Endothelial cell of umbilical vein (primary cell): ENCODE measurements around the gene YY1. TPM values are rescaled to one million over a fixed set of nuclear protein-coding genes. Genes with fewer than 3 reads are reported as not detected.

Experiments
- BruUV-seq: library from RNA; stranded (reverse); fragments of 400-500 nt; replicated peaks from 2 replicates; lab custom pipeline; 2021; lab: Mats Ljungman, UMichigan
- CTCF ChIA-PET: fragments of 300-600, 350-600 bp; sonication (Branson Sonifier 250); formaldehyde crosslinking; loops from one replicate; lab custom pipeline; 2021; ENCODE audit warnings: antibody characterized with exemption, inconsistent platforms; lab: Charles Lee
- POLR2A ChIA-PET: fragments of 300-600, 350-600 bp; sonication (Branson Sonifier 250); formaldehyde crosslinking; loops from one replicate; lab custom pipeline; 2021; ENCODE audit warnings: antibody characterized with exemption, inconsistent platforms; lab: Charles Lee
- DNase-seq: peaks from one replicate; pipeline ENCODE4 v3.0.0-alpha.2; 2011; ENCODE audit warnings: low read depth, low spot score
- FAIRE-seq: peaks from 2 replicates; lab custom pipeline; 2011; peaks lifted over from hg19 to GRCh38; lab: Jason Lieb, UNC
- H2AFZ ChIP-seq: 2 replicates; pipeline ENCODE4 v1.6.0; 2012; ENCODE audit warnings: low read depth, low read length, control low read depth, inconsistent platforms
- H3K27ac ChIP-seq: 2 replicates; pipeline ENCODE4 v1.5.1; 2011; ENCODE audit warnings: low read depth, mild to moderate bottlenecking, control low read depth, low read length, moderate library complexity; ENCODE audit not compliant: insufficient read depth
- H3K27me3 ChIP-seq, 2 experiments: 2 replicates each; pipeline versions ENCODE4 v1.6.0 to v1.6.1; 2011; ENCODE audit warnings: low read length in 2 of 2, mixed read lengths in 1 of 2; ENCODE audit not compliant: control insufficient read depth in 2 of 2, insufficient read depth in 2 of 2
- H3K36me3 ChIP-seq, 2 experiments: 2 replicates in 1 of 2; 3 replicates in 1 of 2; pipeline ENCODE4 v1.5.1; 2011; ENCODE audit warnings: low read length in 2 of 2, mild to moderate bottlenecking in 1 of 2, moderate library complexity in 1 of 2; ENCODE audit not compliant: control insufficient read depth in 2 of 2, insufficient read depth in 2 of 2; ENCODE audit errors: extremely low read depth in 1 of 2
- H3K4me1 ChIP-seq: 3 replicates; pipeline ENCODE4 v1.5.1; 2011; ENCODE audit warnings: mild to moderate bottlenecking, low read length; ENCODE audit not compliant: control insufficient read depth, insufficient read depth; ENCODE audit errors: extremely low read depth
- H3K4me2 ChIP-seq: 2 replicates; pipeline ENCODE4 v1.6.1; 2011; ENCODE audit warnings: low read length, control low read depth, mixed read lengths; ENCODE audit not compliant: insufficient read depth
- H3K4me3 ChIP-seq, 3 experiments: fragments of 200-600 bp in 1 of 3; sonication (generic), shearing (Covaris generic) in 1 of 3; replicated peaks in 1 of 3; 2 replicates each; pipeline ENCODE4 v1.5.1; 2011 to 2016; ENCODE audit warnings: control low read depth in 3 of 3, low read length in 3 of 3, mild to moderate bottlenecking in 2 of 3, inconsistent platforms in 1 of 3, low read depth in 1 of 3, moderate library complexity in 1 of 3; ENCODE audit not compliant: insufficient read depth in 1 of 3
- H3K79me2 ChIP-seq: 2 replicates; pipeline ENCODE4 v1.6.0; 2012; ENCODE audit warnings: low read length, inconsistent platforms; ENCODE audit not compliant: control insufficient read depth, insufficient read depth
- H3K9ac ChIP-seq: replicated peaks from 2 replicates; pipeline ENCODE3; 2011; ENCODE audit warnings: low read length, control low read depth; ENCODE audit not compliant: insufficient read depth; ENCODE audit errors: extremely low read depth
- H3K9me1 ChIP-seq: replicated peaks from 3 replicates; pipeline ENCODE4 v1.6.0; 2011; ENCODE audit warnings: mild to moderate bottlenecking, low read length; ENCODE audit not compliant: control insufficient read depth, insufficient read depth; ENCODE audit errors: extremely low read depth
- H3K9me3 ChIP-seq: replicated peaks from 2 replicates; pipeline ENCODE4 v1.5.1; 2012; ENCODE audit warnings: low read length, inconsistent platforms; ENCODE audit not compliant: control insufficient read depth, insufficient read depth
- H4K20me1 ChIP-seq: replicated peaks from 2 replicates; pipeline ENCODE3; 2011; ENCODE audit warnings: mild to moderate bottlenecking, low read length; ENCODE audit not compliant: control insufficient read depth, insufficient read depth; ENCODE audit errors: extremely low read depth
- CTCF ChIP-seq, 2 donors: IDR thresholded peaks; 1 replicate in 1 of 2; 2 replicates in 1 of 2; pipeline ENCODE4 v1.5.1; 2011; ENCODE audit warnings: low read length in 2 of 2, mild to moderate bottlenecking in 2 of 2, moderate library complexity in 2 of 2, control low read depth in 1 of 2, inconsistent platforms in 1 of 2, low read depth in 1 of 2; ENCODE audit not compliant: insufficient read depth in 1 of 2; ENCODE audit errors: extremely low read depth in 1 of 2
- EZH2 ChIP-seq: IDR thresholded peaks from 2 replicates; pipeline ENCODE4 v1.6.1; 2012; ENCODE audit warnings: borderline replicate concordance, low read depth, mild to moderate bottlenecking, moderate library complexity, low read length, inconsistent platforms; ENCODE audit not compliant: severe bottlenecking
- FOS ChIP-seq: IDR thresholded peaks from 2 replicates; pipeline ENCODE4 v1.6.1; 2011; ENCODE audit warnings: mild to moderate bottlenecking, low read length, moderate library complexity, borderline replicate concordance; ENCODE audit not compliant: insufficient read depth
- GATA2 ChIP-seq: IDR thresholded peaks from 2 replicates; pipeline ENCODE4 v1.7.0; 2011; ENCODE audit warnings: low read depth, mild to moderate bottlenecking, moderate library complexity, mixed read lengths, low read length; ENCODE audit not compliant: insufficient read length, insufficient read depth
- JUN ChIP-seq: IDR thresholded peaks from 2 replicates; pipeline ENCODE4 v1.6.1; 2011; ENCODE audit warnings: borderline replicate concordance, low read depth; ENCODE audit not compliant: insufficient read length, insufficient read depth
- MAX ChIP-seq: IDR thresholded peaks from 2 replicates; pipeline ENCODE4 v1.6.1; 2011; ENCODE audit not compliant: insufficient read depth, insufficient read length
- MYC ChIP-seq: IDR thresholded peaks from one replicate; pipeline ENCODE4 v1.6.1; 2011; ENCODE audit warnings: mild to moderate bottlenecking, low read depth, low read length
- POLR2A ChIP-seq: IDR thresholded peaks from 2 replicates; pipeline ENCODE4 v1.6.1; 2012; ENCODE audit warnings: low read depth, mild to moderate bottlenecking, control low read depth, low read length
- POLR2AphosphoS5 ChIP-seq: IDR thresholded peaks from 2 replicates; pipeline ENCODE4 v1.6.1; 2012; ENCODE audit warnings: low read depth, mild to moderate bottlenecking, control low read depth, low read length, moderate library complexity; ENCODE audit not compliant: insufficient read depth
- dilution Hi-C: fragments of 300-500 bp; cut with MboI; formaldehyde crosslinking; loops from one replicate; pipeline ENCODE4 v1.15.0; 2019; ENCODE audit warnings: low sequenced_read_pairs; ENCODE audit not compliant: extremely low pct_ligation_motif_present
- intact Hi-C: fragments of 100-400 bp; cut with micrococcal nuclease; formaldehyde crosslinking; loops from one replicate; pipeline ENCODE4 v1.10.0; 2022
- polyA plus RNA-seq, 4 experiments: library from polyadenylated mRNA; depleted of rRNA in 3 of 4; stranded (reverse) in 3 of 4; unstranded in 1 of 4; fragments of >200 nt; gene quantifications; 2 replicates each; pipeline versions ENCODE4 v1.2.1 to v1.2.3, GENCODE V29; 2011 to 2012; ENCODE audit warnings: missing spikeins in 1 of 4
- total RNA-seq: library from RNA; stranded (reverse); gene quantifications from 2 replicates; pipeline ENCODE4 v1.2.3, GENCODE V29; 2021

The YY1 gene
- total and polyA plus RNA-seq, 2 donors (not counting 3 experiments of a cell fraction or from before 2014, with no cell fraction given), result 23.5 to 78.6 TPM

- H3K9me1 ChIP-seq, result no peaks in the 10 kb centered on the region
- DNase-seq, result no peak
- no peaks in the 10 kb centered on the region for H3K27me3 ChIP-seq
- no peak for FAIRE-seq
- H2AFZ ChIP-seq, result no peak overlapping the region
- BruUV-seq, result no TSS peak
- no peaks in the 10 kb centered on the region for H3K79me2 ChIP-seq
- no peak overlapping the region for H3K4me3 ChIP-seq
- peaks cover 2% of the 10 kb centered on the region for H3K4me1 ChIP-seq
- ChIA-PET CTCF (interaction anchor here (1.5 kb wide), 1 partner anchor 89 kb away, joined by 3 read pairs; no protein-coding TSS in a partner anchor), POLR2A (interaction anchor here (1.1 kb wide), 1 partner anchor 27 kb away, joined by 3 read pairs; no protein-coding TSS in a partner anchor)
- H4K20me1 ChIP-seq, result no peaks in the 10 kb centered on the region
- peaks cover 0 to 26% of the 10 kb centered on the region in 2 experiments for H3K36me3 ChIP-seq
- dilution Hi-C loops (no loop called here), intact Hi-C loops (no loop called here)
- no peak overlapping the region for H3K27ac ChIP-seq
- no peak overlapping the region for H3K4me2 ChIP-seq
- no peak overlapping the region for H3K9ac ChIP-seq
- H3K9me3 ChIP-seq, result no peaks in the 10 kb centered on the region
- no peak for TF ChIP-seq POLR2A
- no peak for TF ChIP-seq GATA2
- TF ChIP-seq EZH2, result no peak
- TF ChIP-seq MAX, result no peak
Observed at GRCh38 chr14:100288382-100289185, 49.6 kb downstream of the YY1 start.

GRCh38 chr14:100289916-100290606 is 51.1 kb downstream of the YY1 start:
- ChIA-PET POLR2A (no interaction called here), CTCF (interaction anchor here (1.0 to 1.2 kb wide), 3 partner anchors 11 to 13 kb away, joined by 3 to 4 read pairs (median 4); no protein-coding TSS in a partner anchor)
- H3K9me1 ChIP-seq, result no peaks in the 10 kb centered on the region
- no peaks in the 10 kb centered on the region for H3K27me3 ChIP-seq
- no peak overlapping the region for H3K9ac ChIP-seq
- dilution Hi-C loops, result no loop called here
- FAIRE-seq (no peak), DNase-seq (no peak)
- H3K27ac ChIP-seq, result no peak overlapping the region
- H3K4me2 ChIP-seq, result no peak overlapping the region
- H3K4me1 ChIP-seq, result no peaks in the 10 kb centered on the region
- no peaks in the 10 kb centered on the region for H3K9me3 ChIP-seq
- peaks cover 0 to 30% of the 10 kb centered on the region in 2 experiments for H3K36me3 ChIP-seq
- no peak overlapping the region for H2AFZ ChIP-seq
- no peaks in the 10 kb centered on the region for H4K20me1 ChIP-seq
- TF ChIP-seq JUN (no peak), CTCF (IDR thresholded peaks at IDR 0.05; ENCODE audit: extremely low read depth in 1 of 2, insufficient read depth in 1 of 2, low read depth in 1 of 2, low read length in 2 of 2) (no peak), FOS (no peak), MAX (no peak), MYC (no peak), POLR2AphosphoS5 (no peak), GATA2 (no peak), POLR2A (no peak), EZH2 (no peak)
- BruUV-seq, result no TSS peak
- intact Hi-C loops, result no loop called here
- no peak overlapping the region for H3K4me3 ChIP-seq
- no peaks in the 10 kb centered on the region for H3K79me2 ChIP-seq
